Measurements from ENCODE around the gene TRIM47.

- TF ChIP-seq, protein P1, sequence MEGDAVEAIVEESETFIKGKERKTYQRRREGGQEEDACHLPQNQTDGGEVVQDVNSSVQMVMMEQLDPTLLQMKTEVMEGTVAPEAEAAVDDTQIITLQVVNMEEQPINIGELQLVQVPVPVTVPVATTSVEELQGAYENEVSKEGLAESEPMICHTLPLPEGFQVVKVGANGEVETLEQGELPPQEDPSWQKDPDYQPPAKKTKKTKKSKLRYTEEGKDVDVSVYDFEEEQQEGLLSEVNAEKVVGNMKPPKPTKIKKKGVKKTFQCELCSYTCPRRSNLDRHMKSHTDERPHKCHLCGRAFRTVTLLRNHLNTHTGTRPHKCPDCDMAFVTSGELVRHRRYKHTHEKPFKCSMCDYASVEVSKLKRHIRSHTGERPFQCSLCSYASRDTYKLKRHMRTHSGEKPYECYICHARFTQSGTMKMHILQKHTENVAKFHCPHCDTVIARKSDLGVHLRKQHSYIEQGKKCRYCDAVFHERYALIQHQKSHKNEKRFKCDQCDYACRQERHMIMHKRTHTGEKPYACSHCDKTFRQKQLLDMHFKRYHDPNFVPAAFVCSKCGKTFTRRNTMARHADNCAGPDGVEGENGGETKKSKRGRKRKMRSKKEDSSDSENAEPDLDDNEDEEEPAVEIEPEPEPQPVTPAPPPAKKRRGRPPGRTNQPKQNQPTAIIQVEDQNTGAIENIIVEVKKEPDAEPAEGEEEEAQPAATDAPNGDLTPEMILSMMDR (IDR thresholded peaks at IDR 0.05; ENCODE audit: low read length): peak; percentile 49; the same call in 1 of the 2 replicates
- no peak for TF ChIP-seq EZH2 (IDR thresholded peaks at IDR 0.05; ENCODE audit: borderline replicate concordance, low read length)
These were observed 17.2 kb upstream of the TRIM47 start for GRCh38 chr17:75895370-75896155.
